ENCODE data around the gene LMO7. TPM values are rescaled to one million over a fixed set of nuclear protein-coding genes. Genes with fewer than 3 reads are reported as not detected.

Gene LMO7
- total RNA-seq, 1 experiment from 2014 or later, result 11.8 TPM

DNA sequence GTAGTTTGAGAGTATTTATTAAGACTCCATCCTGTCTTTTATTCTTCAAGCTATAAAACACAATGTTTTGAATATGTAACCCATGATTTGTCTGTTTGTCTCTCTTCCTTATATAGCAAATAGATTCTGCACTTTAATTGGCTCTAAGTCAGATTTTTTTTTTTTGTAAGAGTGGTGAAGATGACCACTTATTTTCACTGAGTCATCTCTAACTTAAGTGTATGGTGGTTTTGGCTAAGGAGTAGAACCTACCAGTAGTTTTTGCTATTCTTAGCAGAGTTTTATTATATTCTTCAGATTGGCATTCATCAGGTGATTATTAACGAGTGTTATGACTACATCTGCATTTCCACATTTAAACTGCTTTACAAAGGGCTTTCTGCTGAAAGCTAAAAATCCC, 194.7 kb downstream of the LMO7 start:
- H3K27me3 ChIP-seq (ENCODE audit: control insufficient read depth, insufficient read depth, low read length), result no peaks in the 10 kb centered on the region
- DNase-seq (ENCODE audit: low read depth, low spot score) (no peak), ATAC-seq (no peak)
- H3K27ac ChIP-seq (ENCODE audit: low read length), result no peak overlapping the region
- no TSS peak for BruUV-seq (replicated peaks)
- TF ChIP-seq SIN3A (IDR thresholded peaks at IDR 0.05; ENCODE audit: borderline replicate concordance, insufficient read depth, low read depth, low read length) (no peak), POLR2AphosphoS5 (IDR thresholded peaks at IDR 0.05; ENCODE audit: low read depth, low read length) (no peak), REST (IDR thresholded peaks at IDR 0.05; ENCODE audit: insufficient read depth in 1 of 2, low read depth in 2 of 2, low read length in 1 of 2) (no peak), TCF7L2 (IDR thresholded peaks at IDR 0.05; ENCODE audit: low read depth, low read length) (no peak), CTCF (IDR thresholded peaks at IDR 0.05) (no peak)
- in situ Hi-C loops (cut with HindIII; ENCODE audit: low pct_unique_long_range_greater_than_20kb, low sequenced_read_pairs), result no loop called here
- H3K9me3 ChIP-seq (ENCODE audit: control insufficient read depth, insufficient read depth, low read depth, low read length), result no peaks in the 10 kb centered on the region
- no peaks in the 10 kb centered on the region for H3K4me1 ChIP-seq (ENCODE audit: control insufficient read depth, insufficient read depth, low read length)
- H3K36me3 ChIP-seq (ENCODE audit: control insufficient read depth, insufficient read depth, low read length), result no peaks in the 10 kb centered on the region
- ChIA-PET POLR2A (no interaction called here), CTCF (no interaction called here)
- intact Hi-C loops (cut with micrococcal nuclease; ENCODE audit: unreplicated experiment), result no loop called here
- H3K4me3 ChIP-seq (ENCODE audit: low read depth in 2 of 2, low read length in 2 of 2), result no peak overlapping the region

DNA sequence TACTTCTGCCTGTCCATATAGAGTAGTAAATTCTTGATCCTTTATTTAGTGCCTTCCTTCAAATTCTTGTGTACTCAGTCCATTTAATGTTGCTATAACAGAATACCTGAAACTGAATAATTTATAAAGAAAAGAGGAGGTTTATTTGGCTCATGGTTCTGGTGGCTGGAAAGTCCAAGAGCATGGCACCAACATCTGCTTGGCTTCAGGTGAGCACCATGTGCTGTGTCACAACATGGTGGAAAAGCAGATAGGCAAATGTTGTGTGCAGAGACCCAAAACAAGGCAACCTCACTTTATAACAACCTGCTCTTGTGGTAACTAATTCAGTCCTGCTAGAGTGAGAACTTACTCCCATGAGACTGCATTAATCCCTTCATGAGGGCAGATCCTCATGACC, 195.3 kb downstream of the LMO7 start:
- Histone ChIP-seq H3K4me1 (ENCODE audit: control insufficient read depth, insufficient read depth, low read length) (no peaks in the 10 kb centered on the region), H3K27ac (ENCODE audit: low read length) (no peak overlapping the region), H3K36me3 (ENCODE audit: control insufficient read depth, insufficient read depth, low read length) (no peaks in the 10 kb centered on the region), H3K9me3 (ENCODE audit: control insufficient read depth, insufficient read depth, low read depth, low read length) (no peaks in the 10 kb centered on the region), H3K4me3 (ENCODE audit: low read depth in 2 of 2, low read length in 2 of 2) (no peak overlapping the region), H3K27me3 (ENCODE audit: control insufficient read depth, insufficient read depth, low read length) (no peaks in the 10 kb centered on the region)
- ATAC-seq (no peak), DNase-seq (ENCODE audit: low read depth, low spot score) (no peak)
- in situ Hi-C loops (cut with HindIII; ENCODE audit: low pct_unique_long_range_greater_than_20kb, low sequenced_read_pairs) (no loop called here), intact Hi-C loops (cut with micrococcal nuclease; ENCODE audit: unreplicated experiment) (no loop called here)
- no TSS peak for BruUV-seq (replicated peaks)
- POLR2A ChIA-PET, result no interaction called here
- CTCF ChIA-PET, result no interaction called here
- TF ChIP-seq POLR2AphosphoS5 (IDR thresholded peaks at IDR 0.05; ENCODE audit: low read depth, low read length) (no peak), REST (IDR thresholded peaks at IDR 0.05; ENCODE audit: insufficient read depth in 1 of 2, low read depth in 2 of 2, low read length in 1 of 2) (no peak), TCF7L2 (IDR thresholded peaks at IDR 0.05; ENCODE audit: low read depth, low read length) (no peak), CTCF (IDR thresholded peaks at IDR 0.05) (no peak), SIN3A (IDR thresholded peaks at IDR 0.05; ENCODE audit: borderline replicate concordance, insufficient read depth, low read depth, low read length) (no peak)

Measured in Panc1 (cell line).